Astrocyte of the spinal cord (primary cell): ENCODE data around the gene FIBCD1.

ENCODE experiments used
- DNase-seq: peaks from one replicate; pipeline ENCODE4 v3.0.0; 2011; ENCODE audit warnings: low read depth, low spot score
- H3K4me3 ChIP-seq: 2 replicates; pipeline ENCODE4 v1.5.1; 2011; ENCODE audit warnings: low read depth, mild to moderate bottlenecking, low read length, moderate library complexity
- in situ Hi-C: cut with HindIII; loops from 2 replicates; pipeline ENCODE4 v1.10.0; 2017; ENCODE audit warnings: low sequenced_read_pairs
- TF ChIP-seq, protein P1 (sequence below): IDR thresholded peaks from 2 replicates; pipeline ENCODE4 v1.5.1; 2012; ENCODE audit warnings: low read depth, mild to moderate bottlenecking, low read length, inconsistent platforms

Gene FIBCD1

DNA sequence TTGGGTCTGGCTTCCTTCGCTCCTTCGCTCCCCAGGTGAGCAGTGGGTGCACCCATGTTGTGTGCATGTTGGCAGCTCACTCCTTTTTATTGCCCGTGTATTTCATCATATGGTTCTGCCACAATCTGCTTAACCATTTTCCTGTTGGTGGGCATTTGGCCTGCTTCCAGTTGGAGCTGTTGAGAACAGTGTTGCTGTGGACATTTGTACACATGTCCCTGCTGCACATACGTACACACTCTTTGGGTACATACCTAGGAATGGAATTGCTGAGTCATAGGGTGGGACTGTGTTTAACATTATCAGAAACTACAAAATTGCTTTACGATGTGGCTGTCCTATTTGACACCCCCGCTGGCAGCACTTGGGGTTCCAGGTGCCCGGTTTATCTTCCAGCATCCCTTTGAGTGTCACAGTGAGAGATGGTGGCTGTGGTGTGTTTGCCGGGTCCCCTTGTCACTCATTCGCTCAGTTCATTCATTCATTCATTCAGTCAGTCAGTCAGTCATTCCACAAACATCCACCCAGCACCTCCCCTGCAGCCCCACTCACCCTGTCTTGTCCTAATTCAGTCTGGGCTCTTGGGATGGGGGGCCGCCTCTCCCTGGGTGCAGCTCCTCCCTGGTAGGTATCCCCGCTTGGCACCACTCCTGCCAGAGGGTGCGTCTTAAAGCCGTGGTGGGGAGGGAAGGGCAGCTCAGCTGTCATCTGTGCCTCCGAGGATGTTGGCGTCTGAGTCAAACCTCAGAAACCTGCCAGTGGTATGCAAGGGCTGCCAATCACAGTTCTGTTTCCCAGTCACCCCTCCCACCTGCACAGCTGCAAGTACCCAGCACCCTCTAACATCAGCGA is 7.9 kb upstream of the FIBCD1 start:
- in situ Hi-C loops, result no loop called here
- no peak overlapping the region for H3K4me3 ChIP-seq
- TF ChIP-seq, protein P1, sequence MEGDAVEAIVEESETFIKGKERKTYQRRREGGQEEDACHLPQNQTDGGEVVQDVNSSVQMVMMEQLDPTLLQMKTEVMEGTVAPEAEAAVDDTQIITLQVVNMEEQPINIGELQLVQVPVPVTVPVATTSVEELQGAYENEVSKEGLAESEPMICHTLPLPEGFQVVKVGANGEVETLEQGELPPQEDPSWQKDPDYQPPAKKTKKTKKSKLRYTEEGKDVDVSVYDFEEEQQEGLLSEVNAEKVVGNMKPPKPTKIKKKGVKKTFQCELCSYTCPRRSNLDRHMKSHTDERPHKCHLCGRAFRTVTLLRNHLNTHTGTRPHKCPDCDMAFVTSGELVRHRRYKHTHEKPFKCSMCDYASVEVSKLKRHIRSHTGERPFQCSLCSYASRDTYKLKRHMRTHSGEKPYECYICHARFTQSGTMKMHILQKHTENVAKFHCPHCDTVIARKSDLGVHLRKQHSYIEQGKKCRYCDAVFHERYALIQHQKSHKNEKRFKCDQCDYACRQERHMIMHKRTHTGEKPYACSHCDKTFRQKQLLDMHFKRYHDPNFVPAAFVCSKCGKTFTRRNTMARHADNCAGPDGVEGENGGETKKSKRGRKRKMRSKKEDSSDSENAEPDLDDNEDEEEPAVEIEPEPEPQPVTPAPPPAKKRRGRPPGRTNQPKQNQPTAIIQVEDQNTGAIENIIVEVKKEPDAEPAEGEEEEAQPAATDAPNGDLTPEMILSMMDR, result no peak
- no peak for DNase-seq

DNA sequence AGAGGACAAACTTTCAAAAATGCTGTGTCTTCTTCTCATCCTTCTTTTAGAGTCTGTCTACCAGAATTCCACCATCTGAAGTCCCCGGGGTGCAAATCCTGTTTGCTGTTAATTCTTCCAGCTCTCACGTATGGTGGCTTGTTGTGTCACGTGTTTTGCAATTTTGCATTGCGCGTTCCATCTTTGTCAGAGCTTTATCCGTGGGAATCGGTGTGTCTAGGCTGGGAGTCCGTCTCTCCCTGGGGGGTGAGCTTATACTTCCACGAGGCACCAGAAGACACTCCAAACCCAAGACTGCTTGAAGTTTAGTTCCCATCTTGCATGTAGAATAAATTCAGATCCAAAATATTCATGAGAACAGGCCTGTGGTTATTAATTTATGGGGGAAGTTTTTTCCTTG is 6.1 kb upstream of the FIBCD1 start:
- no peak for DNase-seq
- H3K4me3 ChIP-seq, result no peak overlapping the region
- TF ChIP-seq, protein P1, result no peak
- in situ Hi-C loops, result no loop called here

DNA sequence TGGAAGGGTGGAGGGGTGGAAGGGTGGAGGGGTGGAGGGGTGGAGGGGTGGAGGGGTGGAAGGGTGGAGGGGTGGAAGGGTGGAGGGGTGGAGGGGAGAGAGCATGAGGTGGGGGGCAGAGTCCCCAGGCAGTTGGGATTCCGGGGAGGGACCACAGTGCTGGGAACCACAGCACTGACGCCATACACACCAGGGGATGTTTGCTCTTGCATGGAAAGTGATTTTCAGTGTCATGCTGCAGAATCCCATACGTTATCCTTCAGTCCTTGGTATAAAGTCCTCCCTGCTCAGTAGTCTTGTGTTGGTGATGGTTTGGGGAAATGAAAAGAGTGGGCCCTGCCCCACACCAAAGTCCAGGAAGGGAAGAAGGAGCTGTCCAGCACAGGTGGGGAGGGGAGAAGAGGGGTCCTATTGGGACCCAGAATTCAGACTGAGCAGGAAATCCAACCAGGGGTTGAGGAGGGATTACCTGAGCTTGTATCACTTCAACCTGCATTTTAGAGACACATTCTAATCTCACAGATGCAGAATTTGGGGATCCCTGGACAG is 5.5 kb upstream of the FIBCD1 start:
- in situ Hi-C loops, result no loop called here
- TF ChIP-seq, protein P1, result no peak
- no peak overlapping the region for H3K4me3 ChIP-seq
- DNase-seq, result no peak

DNA sequence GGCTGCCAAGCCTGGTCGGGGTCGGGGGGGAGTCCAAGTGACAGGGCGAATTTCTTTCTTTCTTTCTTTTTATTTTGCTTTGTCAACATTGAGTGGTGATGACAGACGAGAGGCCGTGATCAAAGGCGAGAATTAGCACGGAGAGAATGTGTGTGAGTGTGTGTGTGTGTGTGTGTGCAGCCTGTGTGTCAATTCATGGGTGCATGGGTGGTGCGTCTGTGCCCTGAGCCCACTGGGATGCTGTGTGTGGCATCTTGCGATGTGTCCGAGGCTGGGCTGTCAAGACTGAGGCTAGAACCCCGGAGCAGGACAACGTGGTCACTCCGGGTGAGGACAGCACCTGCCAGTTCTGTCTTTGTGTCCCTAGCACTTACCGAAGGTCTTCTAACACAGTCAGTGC is 4.7 kb upstream of the FIBCD1 start:
- TF ChIP-seq, protein P1, result no peak
- H3K4me3 ChIP-seq, result no peak overlapping the region
- in situ Hi-C loops, result no loop called here
- DNase-seq, result no peak

DNA sequence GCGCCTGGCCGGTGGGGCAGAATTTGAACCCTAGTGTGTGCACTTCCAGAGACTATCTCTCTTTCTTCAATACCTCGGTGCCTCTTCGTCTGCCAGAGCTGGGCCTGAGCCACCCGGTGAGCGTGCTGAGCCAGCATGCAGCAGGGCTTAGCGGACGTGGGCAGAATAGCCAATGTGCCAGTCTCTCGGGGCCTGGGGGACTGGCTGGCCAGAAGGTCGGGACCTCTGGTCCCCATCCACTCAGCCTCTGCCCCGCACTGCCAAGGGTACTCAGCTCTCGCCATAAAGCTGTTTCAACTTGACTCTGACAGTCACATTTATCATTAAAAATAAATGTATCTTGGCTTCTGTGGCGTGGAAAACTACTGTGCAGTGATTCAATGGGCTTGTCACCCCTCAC is 4.2 kb upstream of the FIBCD1 start:
- TF ChIP-seq, protein P1, result no peak
- in situ Hi-C loops, result no loop called here
- no peak overlapping the region for H3K4me3 ChIP-seq
- DNase-seq, result no peak

DNA sequence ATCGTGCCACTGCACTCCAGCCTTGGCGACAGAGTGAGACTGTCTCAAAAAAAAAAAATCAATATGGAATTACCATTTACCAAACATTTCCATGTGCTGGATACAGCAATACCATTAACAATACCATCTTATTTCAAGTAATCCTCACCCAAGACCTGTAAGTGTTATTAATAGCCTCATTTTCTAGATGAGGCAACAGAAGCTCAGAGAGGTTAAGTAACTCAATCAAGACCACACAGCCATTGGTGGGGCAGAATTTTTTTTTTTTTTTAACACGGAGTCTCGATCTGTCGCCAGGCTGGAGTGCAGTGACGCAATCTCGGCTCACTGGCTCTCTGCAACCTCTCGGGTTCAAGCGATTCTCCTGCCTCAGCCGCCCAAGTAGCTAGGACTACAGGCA is 3.6 kb upstream of the FIBCD1 start:
- TF ChIP-seq, protein P1, result no peak
- H3K4me3 ChIP-seq, result no peak overlapping the region
- in situ Hi-C loops, result no loop called here
- DNase-seq, result no peak
